Stimulated activated naive CD4-positive, alpha-beta T cell (primary cell): ENCODE measurements around the gene ASIC2.

Experiments
- DNase-seq, 6 experiments: peaks; one replicate each; lab custom pipeline; 2025; lab: John Stamatoyannopoulos, UW

Gene ASIC2

GRCh38 chr17:33154869-33155455 lies 138.1 kb downstream of the ASIC2 start:
- DNase-seq = no peak

GRCh38 chr17:33152783-33153182 lies 140.3 kb downstream of the ASIC2 start:
- no peak for DNase-seq

GRCh38 chr17:33151565-33151964 lies 141.5 kb downstream of the ASIC2 start:
- no peak for DNase-seq

GRCh38 chr17:33145941-33146340 lies 147.2 kb downstream of the ASIC2 start:
- DNase-seq = no peak

GRCh38 chr17:33144837-33145236 lies 148.3 kb downstream of the ASIC2 start:
- DNase-seq = no peak

- no peak for DNase-seq
These were observed 150.3 kb downstream of the ASIC2 start for GRCh38 chr17:33142705-33143299.

GRCh38 chr17:33140413-33141099 lies 152.5 kb downstream of the ASIC2 start:
- DNase-seq = no peak

- DNase-seq = no peak
These were observed 154.5 kb downstream of the ASIC2 start for GRCh38 chr17:33138627-33139026.

GRCh38 chr17:33137426-33137825 lies 155.7 kb downstream of the ASIC2 start:
- no peak for DNase-seq

GRCh38 chr17:33135691-33136090 lies 157.4 kb downstream of the ASIC2 start:
- no peak for DNase-seq

GRCh38 chr17:33131620-33132019 lies 161.5 kb downstream of the ASIC2 start:
- DNase-seq = no peak

GRCh38 chr17:33127706-33128105 lies 165.4 kb downstream of the ASIC2 start:
- DNase-seq = no peak

GRCh38 chr17:33126086-33126485 lies 167.0 kb downstream of the ASIC2 start:
- no peak for DNase-seq

GRCh38 chr17:33125552-33125950 lies 167.5 kb downstream of the ASIC2 start:
- DNase-seq = no peak

GRCh38 chr17:33124871-33125551 lies 168.1 kb downstream of the ASIC2 start:
- no peak for DNase-seq

GRCh38 chr17:33124185-33124584 lies 168.9 kb downstream of the ASIC2 start:
- no peak for DNase-seq

- no peak for DNase-seq
These were observed 171.3 kb downstream of the ASIC2 start for GRCh38 chr17:33121756-33122155.

- DNase-seq = no peak
These were observed 171.8 kb downstream of the ASIC2 start for GRCh38 chr17:33121272-33121671.

- DNase-seq = no peak
These were observed 173.0 kb downstream of the ASIC2 start for GRCh38 chr17:33120103-33120502.

GRCh38 chr17:33118391-33119075 lies 174.6 kb downstream of the ASIC2 start:
- DNase-seq = no peak

- no peak for DNase-seq
These were observed 177.0 kb downstream of the ASIC2 start for GRCh38 chr17:33116021-33116551.

- no peak for DNase-seq
These were observed 177.7 kb downstream of the ASIC2 start for GRCh38 chr17:33115366-33115765.
